ENCODE results near the gene WDR26.
A peak's percentile ranks its signal among the peaks of the same experiment; 100 is the strongest.
"Not testable (repeated sequence)": the region's sequence is repeated elsewhere in the genome, so short reads cannot be mapped to it uniquely, and the experiment has no call there.

WDR26 gene

GRCh38 chr1:224434691-224435317, at the start of gene WDR26:
TSS of gene WDR26 (minus strand) at chr1:224434797.
- peak; percentile 91 for DNase-seq (ENCODE audit: low spot score)

GRCh38 chr1:224483206-224483605, 48.6 kb upstream of the WDR26 start:
- DNase-seq (ENCODE audit: low spot score) = not testable (repeated sequence)

GRCh38 chr1:224482619-224483018, 48.0 kb upstream of the WDR26 start:
- no peak for DNase-seq (ENCODE audit: low spot score)

GRCh38 chr1:224481601-224482000, 47.0 kb upstream of the WDR26 start:
- no peak for DNase-seq (ENCODE audit: low spot score)

GRCh38 chr1:224480888-224481459, 46.4 kb upstream of the WDR26 start:
- not testable (repeated sequence) for DNase-seq (ENCODE audit: low spot score)

GRCh38 chr1:224480200-224480599, 45.6 kb upstream of the WDR26 start:
- DNase-seq (ENCODE audit: low spot score) = not testable (repeated sequence)

GRCh38 chr1:224472806-224473205, 38.2 kb upstream of the WDR26 start:
- no peak for DNase-seq (ENCODE audit: low spot score)

- no peak for DNase-seq (ENCODE audit: low spot score)
Observed at GRCh38 chr1:224466154-224466553, 31.6 kb upstream of the WDR26 start.

- no peak for DNase-seq (ENCODE audit: low spot score)
Observed at GRCh38 chr1:224459966-224460365, 25.4 kb upstream of the WDR26 start.

GRCh38 chr1:224458996-224459395, 24.4 kb upstream of the WDR26 start:
- DNase-seq (ENCODE audit: low spot score) = peak; percentile 8

GRCh38 chr1:224458296-224458695, 23.7 kb upstream of the WDR26 start:
- DNase-seq (ENCODE audit: low spot score) = no peak

- DNase-seq (ENCODE audit: low spot score) = no peak
Observed at GRCh38 chr1:224457782-224458144, 23.2 kb upstream of the WDR26 start.

GRCh38 chr1:224456637-224456953, 22.0 kb upstream of the WDR26 start:
- DNase-seq (ENCODE audit: low spot score) = no peak

GRCh38 chr1:224454402-224455055, 19.9 kb upstream of the WDR26 start:
- DNase-seq (ENCODE audit: low spot score) = no peak

- no peak for DNase-seq (ENCODE audit: low spot score)
Observed at GRCh38 chr1:224450561-224451350, 16.2 kb upstream of the WDR26 start.

- no peak for DNase-seq (ENCODE audit: low spot score)
Observed at GRCh38 chr1:224450159-224450558, 15.6 kb upstream of the WDR26 start.

GRCh38 chr1:224448453-224449017, 13.9 kb upstream of the WDR26 start:
- no peak for DNase-seq (ENCODE audit: low spot score)

- no peak for DNase-seq (ENCODE audit: low spot score)
Observed at GRCh38 chr1:224447971-224448370, 13.4 kb upstream of the WDR26 start.

GRCh38 chr1:224447251-224447650, 12.7 kb upstream of the WDR26 start:
- DNase-seq (ENCODE audit: low spot score) = no peak

GRCh38 chr1:224438989-224439388, 4.4 kb upstream of the WDR26 start:
- DNase-seq (ENCODE audit: low spot score) = no peak

- no peak for DNase-seq (ENCODE audit: low spot score)
Observed at GRCh38 chr1:224435999-224436398, 1.4 kb upstream of the WDR26 start.

- DNase-seq (ENCODE audit: low spot score) = peak; percentile 19
Observed at GRCh38 chr1:224435318-224435763, 744 bp upstream of the WDR26 start.
